ENCODE results near the gene SEZ6L. TPM values are rescaled to one million over a fixed set of nuclear protein-coding genes. Genes with fewer than 3 reads are reported as not detected.

Gene SEZ6L
- total RNA-seq, 1 experiment from 2014 or later, result 0.13 TPM

- H3K4me1 Mint-ChIP-seq, result no peaks in the 10 kb centered on the region
- no peak for TF ChIP-seq CTCF (conservative IDR thresholded peaks at IDR 0.05)
- no peaks in the 10 kb centered on the region for H3K9me3 ChIP-seq (ENCODE audit: control insufficient read depth, low read depth, low read length)
- H2BK5ac ChIP-seq (ENCODE audit: insufficient read length, low read length), result no peak overlapping the region
- DNase-seq, result no peak
- no peak overlapping the region for H2BK12ac ChIP-seq (ENCODE audit: insufficient read length, low read depth, low read length)
- no peak overlapping the region for H3K18ac ChIP-seq (ENCODE audit: insufficient read length, low read depth, low read length)
- no peaks in the 10 kb centered on the region for H3K36me3 Mint-ChIP-seq (ENCODE audit: insufficient read depth in 1 of 3, low read depth in 3 of 3)
- no peak overlapping the region for H3K4me3 Mint-ChIP-seq
- no peak overlapping the region for H4K91ac ChIP-seq (ENCODE audit: insufficient read length, low read depth, low read length)
- peaks cover 10% of the 10 kb centered on the region for H3K27me3 Mint-ChIP-seq (ENCODE audit: low read depth)
- no peak overlapping the region for H2BK15ac ChIP-seq (ENCODE audit: low read depth, low read length)
- no peaks in the 10 kb centered on the region for H4K20me1 ChIP-seq (ENCODE audit: control insufficient read depth, insufficient read depth, insufficient read length)
- H3K9ac ChIP-seq (ENCODE audit: extremely low read depth, insufficient read length, low read length), result no peak overlapping the region
- no peak overlapping the region for H2BK20ac ChIP-seq (ENCODE audit: low read depth, low read length, poor library complexity, severe bottlenecking)
- no peak overlapping the region for H3K4ac ChIP-seq (ENCODE audit: low read depth, low read length)
- no peak overlapping the region for H3K56ac ChIP-seq (ENCODE audit: insufficient read length, low read depth, low read length)
- no peak overlapping the region for H3K14ac ChIP-seq (ENCODE audit: insufficient read depth, low read length)
- H3T11ph ChIP-seq (ENCODE audit: low read length), result no peak overlapping the region
- no peaks in the 10 kb centered on the region for H3K79me1 ChIP-seq (ENCODE audit: insufficient read depth, low read depth, low read length, poor library complexity, severe bottlenecking)
- no peaks in the 10 kb centered on the region for H3K23me2 ChIP-seq (ENCODE audit: insufficient read length, low read depth, low read length, poor library complexity, severe bottlenecking)
- no peak overlapping the region for H2BK120ac ChIP-seq (ENCODE audit: low read depth, low read length, poor library complexity, severe bottlenecking)
- no peak overlapping the region for H3K4me2 ChIP-seq (ENCODE audit: insufficient read depth, insufficient read length, low read length)
- no peak overlapping the region for H4K8ac ChIP-seq (replicated peaks; ENCODE audit: insufficient read length, low read depth, low read length)
- no peak overlapping the region for H3K27ac Mint-ChIP-seq
- no peak overlapping the region for H2AK5ac ChIP-seq (ENCODE audit: insufficient read length, low read length)
- no peaks in the 10 kb centered on the region for H3K27me3 ChIP-seq (ENCODE audit: insufficient read depth, low read length)
- no peak overlapping the region for H3K23ac ChIP-seq (ENCODE audit: insufficient read length, low read depth, low read length)
- no peak overlapping the region for H4K5ac ChIP-seq (ENCODE audit: insufficient read length, low read depth, low read length)
- no peak overlapping the region for H2AFZ ChIP-seq (ENCODE audit: low read length)
- H3K4me1 ChIP-seq (ENCODE audit: insufficient read depth, low read length), result no peaks in the 10 kb centered on the region
- no CpG with 5 or more reads among the region's 4 CpGs for WGBS (ENCODE audit: extremely low coverage, insufficient read length, low lambda C conversion rate)
- no peak overlapping the region for H3K27ac ChIP-seq (ENCODE audit: insufficient read length, low read depth, low read length)
- no peaks in the 10 kb centered on the region for H3K79me2 ChIP-seq (ENCODE audit: insufficient read depth, low read length)
- no peaks in the 10 kb centered on the region; a peak in 1 of 5 replicates for H3K9me3 Mint-ChIP-seq
Observed at GRCh38 chr22:26139310-26139709, 30.0 kb upstream of the SEZ6L start.
